HG03521 (cell line): Measurements from ENCODE around the gene MCM10.
"Not testable (repeated sequence)": the region's sequence is repeated elsewhere in the genome, so short reads cannot be mapped to it uniquely, and the experiment has no call there.

ENCODE experiments used
- ATAC-seq: cut with Tn5 transposase; IDR thresholded peaks from one replicate; pipeline ENCODE4 v1.9.1; 2021; ENCODE audit warnings: mild to moderate bottlenecking, moderate library complexity; ENCODE audit not compliant: unreplicated experiment

The MCM10 gene

GRCh38 chr10:13219685-13220670 lies 58.6 kb downstream of the MCM10 start:
- peak; percentile 65 for ATAC-seq

- ATAC-seq: no peak
These were observed 60.2 kb downstream of the MCM10 start for GRCh38 chr10:13221572-13221971.

GRCh38 chr10:13222151-13222550 lies 60.8 kb downstream of the MCM10 start:
- ATAC-seq: no peak

GRCh38 chr10:13222566-13222965 lies 61.2 kb downstream of the MCM10 start:
- ATAC-seq: no peak

DNA sequence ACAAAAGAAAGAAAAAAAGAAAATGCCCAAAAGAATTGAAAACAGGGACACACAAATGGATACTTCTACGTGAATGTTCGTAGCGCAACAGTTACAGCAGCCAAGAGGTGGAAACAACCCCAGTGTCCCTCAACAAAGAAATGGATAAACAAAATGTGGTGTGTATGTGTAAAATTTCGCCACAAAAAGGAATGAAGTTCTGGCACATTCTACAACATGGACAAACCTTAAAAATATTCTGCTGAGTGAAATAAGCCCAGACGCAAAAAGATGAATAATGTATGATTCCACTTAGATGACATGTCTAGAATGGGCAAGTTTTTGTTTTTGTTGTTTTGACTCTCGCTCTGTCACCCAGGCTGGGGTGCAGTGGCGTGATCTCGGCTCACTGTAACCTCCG lies 61.9 kb downstream of the MCM10 start:
- no peak for ATAC-seq

DNA sequence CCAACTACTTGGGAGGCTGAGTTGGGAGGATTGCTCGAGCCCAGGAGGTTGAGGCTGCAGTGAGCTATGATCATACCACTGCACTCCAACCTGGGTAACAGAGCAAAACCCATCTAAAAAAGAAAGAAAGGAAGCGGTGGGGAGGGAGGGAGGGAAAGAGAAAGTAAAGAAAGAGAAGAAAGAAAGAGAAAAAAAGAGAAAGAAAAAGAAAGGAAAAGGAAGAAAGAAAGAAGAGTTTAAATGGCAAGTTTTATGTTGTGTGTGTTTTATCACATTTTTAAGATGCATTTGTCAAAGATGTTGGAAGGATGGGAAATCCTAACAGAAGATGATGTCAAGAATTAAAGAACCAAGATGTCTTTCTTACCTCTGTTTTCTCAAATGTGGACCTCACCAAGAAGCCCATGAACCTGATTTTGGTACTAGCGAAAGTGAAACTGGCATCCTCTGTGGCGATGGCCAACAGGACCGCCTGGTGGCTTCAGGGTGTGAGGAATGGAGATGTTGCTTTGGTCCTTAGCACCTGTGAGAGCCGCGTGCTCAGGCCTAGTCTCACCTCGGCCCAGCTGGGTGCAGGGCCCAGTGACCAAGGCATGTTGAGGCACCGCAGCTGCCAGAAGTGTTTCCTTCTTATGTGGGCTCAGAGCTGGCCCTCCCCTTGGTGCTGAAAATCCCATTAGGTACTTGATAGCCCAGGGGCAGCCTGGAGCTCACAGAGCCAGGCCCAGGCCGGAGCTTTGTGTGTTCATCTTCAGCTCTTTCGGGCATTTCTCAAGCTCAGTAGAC lies 63.0 kb downstream of the MCM10 start:
- no peak for ATAC-seq

- ATAC-seq: no peak
These were observed 64.2 kb downstream of the MCM10 start for GRCh38 chr10:13225601-13226000.

GRCh38 chr10:13227031-13227430 lies 65.7 kb downstream of the MCM10 start:
- ATAC-seq: no peak

DNA sequence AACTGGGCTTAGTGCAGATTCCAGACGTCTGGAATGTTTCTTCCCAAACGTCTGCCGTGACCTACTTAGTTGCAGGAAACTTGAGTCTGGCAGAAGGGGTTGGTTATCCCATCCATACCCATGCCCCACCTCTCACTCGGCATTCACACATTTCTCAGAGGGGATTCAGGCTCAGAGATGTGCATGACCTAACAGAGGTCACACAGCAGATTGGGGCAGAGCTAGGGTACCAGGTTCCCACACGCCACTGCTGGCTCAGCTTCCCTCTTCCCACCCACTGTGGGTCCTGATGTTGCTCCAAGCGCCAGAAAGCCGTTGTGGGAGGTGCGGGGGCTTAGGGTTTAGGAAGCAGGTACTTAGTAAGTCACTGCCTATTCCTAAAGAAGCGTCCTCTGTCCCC lies 69.8 kb downstream of the MCM10 start:
- ATAC-seq: no peak

GRCh38 chr10:13231808-13232207 lies 70.5 kb downstream of the MCM10 start:
- no peak for ATAC-seq

DNA sequence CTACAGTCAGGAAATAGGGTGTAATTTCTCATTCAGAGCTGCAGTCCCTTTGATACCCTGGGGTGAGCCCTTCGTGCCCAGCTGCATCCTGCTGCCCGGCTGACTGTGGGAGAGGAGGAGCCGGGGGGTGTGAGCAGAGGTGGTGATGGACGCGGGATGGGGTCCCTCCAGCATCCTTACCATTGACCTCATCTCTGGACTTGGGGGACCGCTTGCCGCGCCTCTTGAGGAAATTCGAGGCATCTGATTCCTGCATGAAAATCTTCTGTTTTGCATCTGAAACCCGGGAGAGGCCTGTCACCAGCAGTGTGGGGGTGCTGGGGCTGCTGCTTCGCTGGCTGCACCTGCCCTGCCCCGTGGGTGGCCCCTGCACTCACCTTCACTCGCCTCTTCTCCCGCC lies 72.0 kb downstream of the MCM10 start:
- no peak for ATAC-seq

- no peak for ATAC-seq
These were observed 72.8 kb downstream of the MCM10 start, which contains the start of gene UCMA for GRCh38 chr10:13234172-13234571. UCMA (minus strand) TSS chr10:13234374; CDS start chr10:13234258, 116 bp downstream.

DNA sequence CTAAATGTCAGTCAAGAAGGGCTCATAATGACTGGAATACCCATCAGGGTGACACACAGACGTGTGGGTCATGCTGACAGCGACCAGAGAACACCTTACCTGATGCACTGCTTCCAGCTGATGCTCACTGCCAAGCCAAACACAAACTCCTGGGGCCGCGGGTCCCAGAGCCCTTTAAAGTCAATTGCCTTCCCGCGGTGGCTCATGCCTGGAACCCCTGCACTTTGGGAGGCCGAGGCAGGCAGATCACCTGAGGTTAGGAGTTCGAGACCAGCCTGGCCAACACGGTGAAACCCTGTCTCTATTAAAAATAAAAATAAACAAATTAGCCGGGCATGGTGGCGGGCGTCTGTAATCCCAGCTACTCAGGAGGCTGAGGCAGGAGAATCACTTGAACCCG lies 73.4 kb downstream of the MCM10 start:
- ATAC-seq: not testable (repeated sequence)

DNA sequence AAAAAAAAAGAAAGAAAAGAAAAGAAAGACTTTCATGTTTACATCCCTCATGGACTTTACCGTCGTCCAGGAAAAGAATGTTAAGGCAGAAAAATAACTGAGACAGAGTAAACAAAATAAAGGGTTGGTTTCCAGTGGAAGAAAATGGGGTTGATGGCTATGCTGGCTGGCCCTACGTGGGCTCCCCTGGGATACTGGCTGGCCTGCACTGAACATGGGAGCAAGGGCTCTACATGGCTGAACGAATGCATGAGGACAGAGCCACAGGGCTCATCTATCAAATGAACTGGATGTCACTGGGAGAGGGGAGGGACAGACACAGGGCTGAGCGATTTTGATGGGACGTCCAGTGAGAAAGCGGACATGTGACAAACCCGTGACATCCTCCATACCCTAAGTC lies 75.3 kb downstream of the MCM10 start:
- ATAC-seq: no peak

DNA sequence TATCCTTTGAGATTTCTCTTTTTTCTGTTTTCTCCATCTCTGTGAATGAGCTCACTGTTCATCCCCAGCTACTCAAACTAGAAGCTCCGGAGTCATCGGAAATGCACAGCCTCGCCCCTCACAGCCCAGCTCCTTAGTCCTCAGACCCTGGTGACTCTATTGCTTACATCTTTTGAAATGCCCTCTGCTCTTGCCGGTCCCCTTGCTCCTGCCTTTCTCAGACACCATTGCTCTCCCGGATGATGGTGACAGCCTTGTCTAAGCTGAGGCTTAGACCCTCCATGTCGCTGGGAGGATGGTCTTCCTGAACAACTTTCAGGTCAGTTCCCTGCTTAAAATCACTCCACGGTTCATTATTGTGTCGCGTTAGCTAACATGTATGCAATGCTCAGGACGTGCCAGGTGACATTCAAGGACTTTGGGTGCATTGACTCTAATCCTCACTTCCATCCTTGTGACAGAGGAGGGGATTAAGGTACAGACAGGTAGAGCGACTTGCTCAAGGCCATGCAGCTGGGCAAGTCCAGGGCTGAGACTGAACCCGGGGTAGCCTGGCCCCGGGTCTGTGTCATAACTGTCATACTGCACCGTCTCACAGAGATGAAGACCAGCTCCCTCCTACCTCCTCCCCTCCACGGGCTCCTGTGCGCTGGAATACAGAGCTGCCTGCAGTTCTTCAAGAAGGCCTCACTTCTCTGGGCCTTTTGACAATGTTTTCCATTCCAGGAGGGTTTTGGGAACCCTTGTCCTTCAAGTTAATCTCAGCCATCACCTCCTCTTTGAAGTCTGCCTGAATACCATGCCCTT lies 77.1 kb downstream of the MCM10 start:
- ATAC-seq: no peak

GRCh38 chr10:13239923-13240322 lies 78.6 kb downstream of the MCM10 start:
- ATAC-seq: no peak

DNA sequence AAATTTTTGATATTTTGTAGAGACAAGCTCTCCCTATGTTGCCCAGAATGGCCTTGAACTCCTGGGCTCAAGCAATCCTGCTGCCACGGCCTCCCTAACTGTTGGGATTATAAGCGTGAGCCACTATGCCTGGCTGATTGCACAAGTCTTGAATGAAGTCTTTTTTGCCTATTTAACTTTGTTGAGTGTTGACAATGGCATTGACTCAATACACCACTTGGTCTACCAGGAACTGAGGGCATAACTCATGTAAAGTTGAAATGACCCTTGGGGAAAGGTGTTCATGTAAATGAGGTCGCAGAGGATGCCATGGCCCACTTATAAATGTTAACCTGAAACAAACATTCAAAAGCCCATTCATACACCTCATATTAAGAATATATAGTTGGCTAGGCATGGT lies 80.3 kb downstream of the MCM10 start:
- ATAC-seq: no peak

- ATAC-seq: not testable (repeated sequence)
These were observed 80.9 kb downstream of the MCM10 start for GRCh38 chr10:13242260-13242659.

GRCh38 chr10:13247246-13247645 lies 85.9 kb downstream of the MCM10 start:
- ATAC-seq: no peak

- no peak for ATAC-seq
These were observed 86.4 kb downstream of the MCM10 start for GRCh38 chr10:13247784-13248183.

- ATAC-seq: no peak
These were observed 92.4 kb downstream of the MCM10 start for GRCh38 chr10:13253726-13254125.
